ENCODE measurements around the gene TMEM204. TPM values are rescaled to one million over a fixed set of nuclear protein-coding genes. Genes with fewer than 3 reads are reported as not detected.

TMEM204 gene
- total and polyA plus RNA-seq, 8 donors = 2.7 to 45.8 (median 17.5) TPM

- Histone ChIP-seq H3K4me3 (no peak overlapping the region), H3K9me3 (no peaks in the 10 kb centered on the region), H3K27me3 (no peaks in the 10 kb centered on the region), H3K27ac (no peak overlapping the region), H3K4me1 (peaks cover 0 to 2% (median under 1%) of the 10 kb centered on the region in 4 donors), H3K36me3 (peaks cover 65 to 93% (median 92%) of the 10 kb centered on the region in 4 donors)
- DNase-seq = no peak
- TF ChIP-seq EP300 (IDR thresholded peaks at IDR 0.05) = no peak
- no peak for TF ChIP-seq CTCF (IDR thresholded peaks at IDR 0.05)
- TF ChIP-seq POLR2AphosphoS5 (IDR thresholded peaks at IDR 0.05) = no peak
- TF ChIP-seq POLR2A (IDR thresholded peaks at IDR 0.05) = no peak
- WGBS, 5 donors = 95 to 97% (median 96%) methylated on average over 18 to 44 of the region's 44 CpGs
- intact Hi-C loops (cut with DNase I; ENCODE audit: low total_unique reads) = no loop called here
Observed at GRCh38 chr16:1500465-1501150, 32.9 kb upstream of the TMEM204 start.

- Histone ChIP-seq H3K27me3 (no peaks in the 10 kb centered on the region), H3K4me3 (no peak overlapping the region), H3K36me3 (peaks cover 59 to 93% (median 92%) of the 10 kb centered on the region in 4 donors), H3K4me1 (no peaks in the 10 kb centered on the region), H3K9me3 (no peaks in the 10 kb centered on the region), H3K27ac (no peak overlapping the region)
- WGBS, 5 donors = 95 to 98% (median 98%) methylated on average over 10 to 23 of the region's 23 CpGs
- no peak for TF ChIP-seq POLR2AphosphoS5 (IDR thresholded peaks at IDR 0.05)
- no peak for DNase-seq
- intact Hi-C loops (cut with DNase I; ENCODE audit: low total_unique reads) = no loop called here
Observed at GRCh38 chr16:1501630-1502029, 31.8 kb upstream of the TMEM204 start.

- intact Hi-C loops (cut with DNase I; ENCODE audit: low total_unique reads) = no loop called here
- no peak for TF ChIP-seq POLR2A (IDR thresholded peaks at IDR 0.05)
- DNase-seq = no peak
- peaks cover 52 to 93% (median 92%) of the 10 kb centered on the region in 4 donors for H3K36me3 ChIP-seq
- no peaks in the 10 kb centered on the region for H3K4me1 ChIP-seq
- no peaks in the 10 kb centered on the region for H3K27me3 ChIP-seq
- 97 to 98% (median 98%) methylated on average over 7 to 42 of the region's 42 CpGs for WGBS, 5 donors
- no peak overlapping the region for H3K4me3 ChIP-seq
- H3K9me3 ChIP-seq = no peaks in the 10 kb centered on the region
- no peak overlapping the region for H3K27ac ChIP-seq
Observed at GRCh38 chr16:1502092-1503004, 31.1 kb upstream of the TMEM204 start.

- H3K36me3 ChIP-seq = peaks cover 47 to 91% (median 87%) of the 10 kb centered on the region in 4 donors
- intact Hi-C loops (cut with DNase I; ENCODE audit: low total_unique reads) = no loop called here
- 94 to 98% (median 96%) methylated on average over 35 to 37 of the region's 37 CpGs for WGBS, 5 donors
- no peaks in the 10 kb centered on the region for H3K9me3 ChIP-seq
- no peaks in the 10 kb centered on the region for H3K4me1 ChIP-seq
- H3K27me3 ChIP-seq = no peaks in the 10 kb centered on the region
- H3K4me3 ChIP-seq = no peak overlapping the region
- H3K27ac ChIP-seq = no peak overlapping the region
- no peak for DNase-seq
- TF ChIP-seq EP300 (IDR thresholded peaks at IDR 0.05) = no peak
- TF ChIP-seq POLR2A (IDR thresholded peaks at IDR 0.05) = no peak
- no peak for TF ChIP-seq POLR2AphosphoS5 (IDR thresholded peaks at IDR 0.05)
Observed at GRCh38 chr16:1503110-1503955, 30.1 kb upstream of the TMEM204 start.

- Histone ChIP-seq H3K36me3 (peaks cover 34 to 91% (median 87%) of the 10 kb centered on the region in 4 donors), H3K27ac (no peak overlapping the region), H3K4me3 (no peak overlapping the region), H3K27me3 (no peaks in the 10 kb centered on the region), H3K4me1 (peaks cover 0 to 4% (median 1%) of the 10 kb centered on the region in 4 donors), H3K9me3 (no peaks in the 10 kb centered on the region)
- DNase-seq = no peak
- TF ChIP-seq CTCF (IDR thresholded peaks at IDR 0.05) (no peak), POLR2A (IDR thresholded peaks at IDR 0.05) (no peak), EP300 (IDR thresholded peaks at IDR 0.05) (no peak), POLR2AphosphoS5 (IDR thresholded peaks at IDR 0.05) (no peak)
- intact Hi-C loops (cut with DNase I; ENCODE audit: low total_unique reads) = no loop called here
- WGBS, 5 donors = 92 to 98% (median 94%) methylated on average over 26 to 37 of the region's 37 CpGs
Observed at GRCh38 chr16:1505073-1505844, 28.2 kb upstream of the TMEM204 start.
